ENCODE measurements around the gene LYPD1. TPM values are rescaled to one million over a fixed set of nuclear protein-coding genes. Genes with fewer than 3 reads are reported as not detected.

LYPD1 gene
- total RNA-seq, 1 donor from 2014 or later = 7.1 TPM

GRCh38 chr2:132595186-132595585 is 74.8 kb downstream of the LYPD1 start:
- Mint-ChIP-seq H3K27ac (no peak overlapping the region), H3K27me3 (no peaks in the 10 kb centered on the region), H3K4me3 (ENCODE audit: low read depth) (no peak overlapping the region), H3K9me3 (ENCODE audit: low read depth) (no peaks in the 10 kb centered on the region), H3K36me3 (ENCODE audit: insufficient read depth) (no peaks in the 10 kb centered on the region), H3K4me1 (ENCODE audit: low read depth) (peaks cover 5% of the 10 kb centered on the region)
- no peak for TF ChIP-seq CTCF (IDR thresholded peaks at IDR 0.05; ENCODE audit: unreplicated experiment)
- DNase-seq (ENCODE audit: low spot score, unreplicated experiment) = no peak
